ENCODE measurements around the gene PKP1. TPM values are rescaled to one million over a fixed set of nuclear protein-coding genes. Genes with fewer than 3 reads are reported as not detected.

The PKP1 gene
- total and polyA plus RNA-seq, 2 of the 4 experiments (the other 2 are of a cell fraction), result 0.18 to 0.36 TPM

DNA sequence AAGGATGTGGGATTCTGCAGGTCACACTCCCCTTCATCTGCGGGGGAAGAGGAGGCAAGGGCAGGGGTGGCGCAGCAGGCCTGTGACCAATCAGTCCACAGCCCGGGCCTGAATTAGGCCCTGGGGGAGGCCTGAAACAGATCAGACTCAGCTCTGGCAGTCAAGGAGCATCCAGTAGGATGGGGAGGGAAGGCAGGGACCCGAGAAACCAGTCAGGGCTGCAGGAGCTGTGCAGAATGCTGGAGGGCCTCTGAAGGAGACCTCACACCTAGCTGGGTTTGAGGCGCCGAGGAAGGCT, 81.5 kb downstream of the PKP1 start:
- intact Hi-C loops (cut with micrococcal nuclease) (no loop called here), dilution Hi-C loops (cut with HindIII; ENCODE audit: low sequenced_read_pairs, unreplicated experiment) (no loop called here), in situ Hi-C loops (cut with MboI; ENCODE audit: low sequenced_read_pairs) (no loop called here)
- no CpG with 5 or more reads among the region's 6 CpGs for WGBS, 2 experiments (ENCODE audit: extremely low coverage in 2 of 2, insufficient read length in 1 of 2)
- peaks cover 72% of the 10 kb centered on the region for H3K27me3 ChIP-seq (ENCODE audit: control insufficient read depth, insufficient read depth, low read length)
- no peaks in the 10 kb centered on the region for H3K4me1 ChIP-seq (ENCODE audit: control insufficient read depth, insufficient read depth, low read length)
- H3K4me2 ChIP-seq (ENCODE audit: low read depth, low read length), result no peak overlapping the region
- no peak overlapping the region for H2BK5ac ChIP-seq (ENCODE audit: low read depth, low read length, poor library complexity, severe bottlenecking)
- H4K91ac ChIP-seq (ENCODE audit: insufficient read depth, low read depth, low read length), result no peak overlapping the region
- H3K9me3 ChIP-seq (ENCODE audit: control insufficient read depth, insufficient read depth, low read length), result no peaks in the 10 kb centered on the region
- no peak for ATAC-seq (ENCODE audit: low read depth)
- no peak overlapping the region for H3K23ac ChIP-seq (ENCODE audit: low read depth, low read length)
- H4K8ac ChIP-seq (ENCODE audit: low read depth in 2 of 2, low read length in 2 of 2), result no peak overlapping the region
- no peak overlapping the region for H4K5ac ChIP-seq (ENCODE audit: low read depth, low read length)
- DNase-seq, result no peak
- no peak overlapping the region for H3K14ac ChIP-seq (replicated peaks; ENCODE audit: low read depth, low read length)
- no peak overlapping the region for H2BK20ac ChIP-seq (ENCODE audit: low read depth, low read length)
- BruUV-seq (replicated peaks), result no TSS peak
- H4K20me1 ChIP-seq (ENCODE audit: insufficient read depth, low read length), result no peaks in the 10 kb centered on the region
- no peak overlapping the region for H3K56ac ChIP-seq (ENCODE audit: extremely low read depth, insufficient read depth, low read length)
- H3K9ac ChIP-seq (ENCODE audit: low read depth, low read length), result no peak overlapping the region
- H3K4ac ChIP-seq (ENCODE audit: low read depth, low read length), result no peak overlapping the region
- H2BK15ac ChIP-seq (ENCODE audit: low read depth, low read length), result no peak overlapping the region
- H2AFZ ChIP-seq (replicated peaks; ENCODE audit: low read length, poor library complexity), result no peak overlapping the region
- no peaks in the 10 kb centered on the region for H3K79me1 ChIP-seq (ENCODE audit: low read depth in 1 of 2, low read length in 2 of 2)
- ChIA-PET CTCF (interaction anchor here (0.6 kb wide), 1 partner anchor 11 kb away, joined by 3 read pairs; no protein-coding TSS in a partner anchor), POLR2A (ENCODE audit: unreplicated experiment) (no interaction called here)
- no peak overlapping the region for H3K27ac ChIP-seq (ENCODE audit: insufficient read depth, low read length)
- H2AK9ac ChIP-seq (replicated peaks; ENCODE audit: low read depth, low read length, poor library complexity), result no peak overlapping the region
- H2BK120ac ChIP-seq (ENCODE audit: low read depth, low read length), result no peak overlapping the region
- no peak overlapping the region for H3K4me3 ChIP-seq (ENCODE audit: insufficient read depth, low read depth, low read length)
- no peaks in the 10 kb centered on the region for H3K9me1 ChIP-seq (ENCODE audit: insufficient read depth, low read length)
- H2AK5ac ChIP-seq (ENCODE audit: low read depth, low read length), result no peak overlapping the region
- H3K36me3 ChIP-seq (ENCODE audit: control insufficient read depth, insufficient read depth, low read length), result no peaks in the 10 kb centered on the region
- no peak for TF ChIP-seq MAFK (IDR thresholded peaks at IDR 0.05; ENCODE audit: low read depth, low read length)
- no peak for TF ChIP-seq CHD1 (IDR thresholded peaks at IDR 0.05; ENCODE audit: low read depth, low read length)
- TF ChIP-seq BHLHE40 (IDR thresholded peaks at IDR 0.05; ENCODE audit: low read depth, low read length), result no peak
- TF ChIP-seq MAZ (IDR thresholded peaks at IDR 0.05; ENCODE audit: borderline replicate concordance, low read depth, low read length), result no peak
- TF ChIP-seq NFE2L2 (IDR thresholded peaks at IDR 0.05; ENCODE audit: low read depth, low read length), result no peak
- no peak for TF ChIP-seq FOS (IDR thresholded peaks at IDR 0.05; ENCODE audit: low read depth, low read length)
- no peak for TF ChIP-seq ELK1 (IDR thresholded peaks at IDR 0.05; ENCODE audit: borderline replicate concordance, low read depth, low read length)
- no peak overlapping the region for H3K18ac ChIP-seq (ENCODE audit: low read depth, low read length)

Data from IMR-90 (cell line).